DOHH2 (cell line): ENCODE results near the gene PCGF3.

Experiments used
- H3F3A ChIP-seq: fragments of 200-600 bp; sonication (generic), shearing (Covaris generic); 2 replicates; pipeline ENCODE4 v1.6.0; 2016; ENCODE audit warnings: antibody characterized with exemption, mild to moderate bottlenecking; ENCODE audit not compliant: control insufficient read depth, insufficient read depth
- H3K27ac ChIP-seq: fragments of 200-600 bp; sonication (generic); 2 replicates; pipeline ENCODE4 v1.5.1; 2014; ENCODE audit warnings: low read depth, mild to moderate bottlenecking, low read length, moderate library complexity
- H3K27me3 ChIP-seq: fragments of 200-600 bp; sonication (generic); 2 replicates; pipeline ENCODE4 v1.6.1; 2014; ENCODE audit warnings: mild to moderate bottlenecking, low read length, mixed read lengths; ENCODE audit not compliant: control insufficient read depth
- H3K36me3 ChIP-seq: fragments of 200-600 bp; sonication (generic); 2 replicates; pipeline ENCODE4 v1.6.1; 2014; ENCODE audit warnings: mild to moderate bottlenecking, low read length, moderate library complexity, mixed read lengths; ENCODE audit not compliant: control insufficient read depth
- H3K4me1 ChIP-seq: fragments of 200-600 bp; sonication (generic); 2 replicates; pipeline ENCODE4 v1.6.1; 2014; ENCODE audit warnings: mild to moderate bottlenecking, low read length, mixed read lengths; ENCODE audit not compliant: control insufficient read depth
- H3K4me2 ChIP-seq: fragments of 200-600 bp; sonication (generic); 2 replicates; pipeline ENCODE4 v1.6.0; 2014; ENCODE audit warnings: mild to moderate bottlenecking, low read length, moderate library complexity
- H3K4me3 ChIP-seq: fragments of 200-600 bp; sonication (generic); 2 replicates; pipeline ENCODE4 v1.5.1; 2014; ENCODE audit warnings: mild to moderate bottlenecking, low read length, mixed read lengths
- H3K79me2 ChIP-seq: fragments of 200-600 bp; sonication (generic); 2 replicates; pipeline ENCODE4 v1.6.1; 2014; ENCODE audit warnings: mild to moderate bottlenecking, low read length, mixed read lengths; ENCODE audit not compliant: control insufficient read depth
- H3K9me2 ChIP-seq: fragments of 200-600 bp; sonication (generic); replicated peaks from 2 replicates; pipeline ENCODE4 v1.6.1; 2014; ENCODE audit warnings: mild to moderate bottlenecking, low read length, mixed read lengths; ENCODE audit not compliant: control insufficient read depth
- H3K9me3 ChIP-seq: fragments of 200-600 bp; sonication (generic); 2 replicates; pipeline ENCODE4 v1.6.1; 2014; ENCODE audit warnings: antibody characterized with exemption, low read length, mixed read lengths; ENCODE audit not compliant: control insufficient read depth, insufficient read depth
- H4K20me1 ChIP-seq: fragments of 200-600 bp; sonication (generic); 2 replicates; pipeline ENCODE4 v1.6.0; 2014; ENCODE audit warnings: low read depth, mild to moderate bottlenecking, antibody characterized with exemption, low read length, moderate library complexity; ENCODE audit not compliant: control insufficient read depth, insufficient read depth
- CTCF ChIP-seq: fragments of 200-600 bp; sonication (generic); IDR thresholded peaks from one replicate; pipeline ENCODE4 v1.5.1; 2014; ENCODE audit warnings: antibody characterized with exemption, mild to moderate bottlenecking, low read depth, low read length; ENCODE audit not compliant: poor library complexity, severe bottlenecking
- EZH2phosphoT487 ChIP-seq: fragments of 200-600 bp; sonication (generic); IDR thresholded peaks from 2 replicates; pipeline ENCODE4 v1.6.1; 2017; ENCODE audit warnings: borderline replicate concordance, mild to moderate bottlenecking, antibody characterized with exemption, low read length, moderate library complexity, mixed read lengths

Gene PCGF3

GRCh38 chr4:660401-660800 is 45.2 kb upstream of the PCGF3 start:
- H3F3A ChIP-seq = no peaks in the 10 kb centered on the region

GRCh38 chr4:661231-661630 is 44.4 kb upstream of the PCGF3 start:
- TF ChIP-seq EZH2phosphoT487 = no peak
- TF ChIP-seq CTCF = no peak
- no peak overlapping the region for H3K4me3 ChIP-seq
- no peaks in the 10 kb centered on the region for H3K79me2 ChIP-seq
- H3K27ac ChIP-seq = no peak overlapping the region
- H3K9me3 ChIP-seq = peaks cover 11% of the 10 kb centered on the region; the same call in 1 of the 2 replicates
- H4K20me1 ChIP-seq = no peaks in the 10 kb centered on the region
- peaks cover 17% of the 10 kb centered on the region for H3K4me1 ChIP-seq
- no peaks in the 10 kb centered on the region for H3K27me3 ChIP-seq
- no peaks in the 10 kb centered on the region for H3K36me3 ChIP-seq
- H3K9me2 ChIP-seq = no peaks in the 10 kb centered on the region
- H3K4me2 ChIP-seq = no peak overlapping the region
- no peaks in the 10 kb centered on the region for H3F3A ChIP-seq

More at GRCh38 chr4:660401-660800, 45.2 kb upstream of the PCGF3 start:
- H3K36me3 ChIP-seq = no peaks in the 10 kb centered on the region
- H3K4me3 ChIP-seq = no peak overlapping the region
- no peaks in the 10 kb centered on the region for H3K79me2 ChIP-seq
- TF ChIP-seq EZH2phosphoT487 = no peak
- no peaks in the 10 kb centered on the region for H4K20me1 ChIP-seq
- peaks cover 11% of the 10 kb centered on the region; the same call in 1 of the 2 replicates for H3K9me3 ChIP-seq
- H3K4me2 ChIP-seq = no peak overlapping the region
- H3K4me1 ChIP-seq = peaks cover 17% of the 10 kb centered on the region
- no peaks in the 10 kb centered on the region for H3K9me2 ChIP-seq
- H3K27me3 ChIP-seq = no peaks in the 10 kb centered on the region
- no peak overlapping the region for H3K27ac ChIP-seq

GRCh38 chr4:661881-662761 is 43.5 kb upstream of the PCGF3 start:
- Histone ChIP-seq H3K27me3 (no peaks in the 10 kb centered on the region), H3K9me3 (peaks cover 11% of the 10 kb centered on the region; the same call in 1 of the 2 replicates), H3K4me2 (no peak overlapping the region), H3F3A (no peaks in the 10 kb centered on the region), H3K4me1 (peaks cover 17% of the 10 kb centered on the region), H3K27ac (no peak overlapping the region), H3K4me3 (no peak overlapping the region), H4K20me1 (no peaks in the 10 kb centered on the region), H3K9me2 (no peaks in the 10 kb centered on the region), H3K36me3 (no peaks in the 10 kb centered on the region), H3K79me2 (no peaks in the 10 kb centered on the region)
- TF ChIP-seq EZH2phosphoT487 = no peak
- no peak for TF ChIP-seq CTCF

GRCh38 chr4:663046-663437 is 42.6 kb upstream of the PCGF3 start:
- Histone ChIP-seq H3F3A (no peaks in the 10 kb centered on the region), H3K4me1 (peaks cover 17% of the 10 kb centered on the region), H3K4me2 (peak overlapping the region; percentile 91), H3K4me3 (peak overlapping the region; percentile 90), H3K36me3 (no peaks in the 10 kb centered on the region), H3K27ac (no peak overlapping the region), H4K20me1 (no peaks in the 10 kb centered on the region), H3K9me2 (no peaks in the 10 kb centered on the region), H3K79me2 (no peaks in the 10 kb centered on the region), H3K27me3 (no peaks in the 10 kb centered on the region), H3K9me3 (peaks cover 9% of the 10 kb centered on the region; the same call in 1 of the 2 replicates)
- no peak for TF ChIP-seq EZH2phosphoT487
- no peak for TF ChIP-seq CTCF
